ENCODE measurements around the gene SLC2A4.

The SLC2A4 gene

DNA sequence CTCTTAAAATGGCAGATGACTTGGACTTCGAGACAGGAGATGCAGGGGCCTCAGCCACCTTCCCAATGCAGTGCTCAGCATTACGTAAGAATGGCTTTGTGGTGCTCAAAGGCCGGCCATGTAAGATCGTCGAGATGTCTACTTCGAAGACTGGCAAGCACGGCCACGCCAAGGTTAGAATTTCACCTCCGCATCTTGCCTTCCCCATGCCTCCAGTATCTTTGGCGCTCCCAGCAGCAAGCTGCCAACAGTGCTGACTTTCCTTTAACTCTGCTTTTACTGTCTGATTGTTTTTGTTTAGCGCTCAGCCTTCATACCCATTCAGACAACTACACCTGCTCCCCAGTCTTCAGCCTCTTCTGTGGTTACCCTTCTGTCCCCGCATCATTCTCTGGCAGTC, 28.1 kb downstream of the SLC2A4 start:
- H3K27ac ChIP-seq = no peak overlapping the region; the same call in 1 of the 2 replicates
- peaks cover 11% of the 10 kb centered on the region for H3K4me1 ChIP-seq (ENCODE audit: low read depth, poor library complexity, severe bottlenecking)
- H3K9ac ChIP-seq = no peak overlapping the region
- H3K36me3 ChIP-seq (ENCODE audit: insufficient read depth) = no peaks in the 10 kb centered on the region
- no peak overlapping the region for H2AFZ ChIP-seq (ENCODE audit: low read depth)
- no peak for TF ChIP-seq CTCF (conservative IDR thresholded peaks at IDR 0.05; ENCODE audit: low read depth, low read length)
- no peaks in the 10 kb centered on the region for H3K27me3 ChIP-seq (ENCODE audit: insufficient read depth, low read depth)
- H3K79me2 ChIP-seq (ENCODE audit: insufficient read depth, low read depth) = peaks cover 16% of the 10 kb centered on the region; the same call in 1 of the 2 replicates
- H3K4me2 ChIP-seq = peak overlapping the region; percentile 33
- no peaks in the 10 kb centered on the region for H4K20me1 ChIP-seq (ENCODE audit: insufficient read depth)
- H3K4me3 ChIP-seq (IDR thresholded peaks at IDR 0.05; ENCODE audit: insufficient read depth, low read depth, low read length) = no peak overlapping the region

GRCh38 chr17:7311110-7311705, 29.7 kb downstream of the SLC2A4 start:
- no peak overlapping the region for H3K4me3 ChIP-seq (IDR thresholded peaks at IDR 0.05; ENCODE audit: insufficient read depth, low read depth, low read length)
- peaks cover 16% of the 10 kb centered on the region; the same call in 1 of the 2 replicates for H3K79me2 ChIP-seq (ENCODE audit: insufficient read depth, low read depth)
- H3K36me3 ChIP-seq (ENCODE audit: insufficient read depth) = no peaks in the 10 kb centered on the region
- no peak overlapping the region for H3K4me2 ChIP-seq
- H2AFZ ChIP-seq (ENCODE audit: low read depth) = no peak overlapping the region
- no peak overlapping the region for H3K27ac ChIP-seq
- H3K27me3 ChIP-seq (ENCODE audit: insufficient read depth, low read depth) = no peaks in the 10 kb centered on the region
- no peak overlapping the region for H3K9ac ChIP-seq
- peaks cover 11% of the 10 kb centered on the region for H3K4me1 ChIP-seq (ENCODE audit: low read depth, poor library complexity, severe bottlenecking)
- no peaks in the 10 kb centered on the region for H4K20me1 ChIP-seq (ENCODE audit: insufficient read depth)
- no peak for TF ChIP-seq CTCF (conservative IDR thresholded peaks at IDR 0.05; ENCODE audit: low read depth, low read length)

- Histone ChIP-seq H3K9ac (no peak overlapping the region), H3K4me1 (ENCODE audit: low read depth, poor library complexity, severe bottlenecking) (peaks cover 11% of the 10 kb centered on the region), H3K27ac (no peak overlapping the region), H3K36me3 (ENCODE audit: insufficient read depth) (no peaks in the 10 kb centered on the region), H3K27me3 (ENCODE audit: insufficient read depth, low read depth) (no peaks in the 10 kb centered on the region), H2AFZ (ENCODE audit: low read depth) (no peak overlapping the region), H3K4me2 (no peak overlapping the region), H3K4me3 (IDR thresholded peaks at IDR 0.05; ENCODE audit: insufficient read depth, low read depth, low read length) (no peak overlapping the region), H3K79me2 (ENCODE audit: insufficient read depth, low read depth) (peaks cover 16% of the 10 kb centered on the region; the same call in 1 of the 2 replicates), H4K20me1 (ENCODE audit: insufficient read depth) (no peaks in the 10 kb centered on the region)
- no peak for TF ChIP-seq CTCF (conservative IDR thresholded peaks at IDR 0.05; ENCODE audit: low read depth, low read length)
Measured at GRCh38 chr17:7312432-7313087, 31.0 kb downstream of the SLC2A4 start.

GRCh38 chr17:7313088-7313889, 31.8 kb downstream of the SLC2A4 start:
- Histone ChIP-seq H3K4me2 (no peak overlapping the region), H3K9ac (no peak overlapping the region), H3K4me1 (ENCODE audit: low read depth, poor library complexity, severe bottlenecking) (peaks cover 11% of the 10 kb centered on the region), H3K27me3 (ENCODE audit: insufficient read depth, low read depth) (no peaks in the 10 kb centered on the region), H3K36me3 (ENCODE audit: insufficient read depth) (no peaks in the 10 kb centered on the region), H3K27ac (no peak overlapping the region), H3K79me2 (ENCODE audit: insufficient read depth, low read depth) (peaks cover 16% of the 10 kb centered on the region; the same call in 1 of the 2 replicates), H4K20me1 (ENCODE audit: insufficient read depth) (no peaks in the 10 kb centered on the region), H2AFZ (ENCODE audit: low read depth) (no peak overlapping the region), H3K4me3 (IDR thresholded peaks at IDR 0.05; ENCODE audit: insufficient read depth, low read depth, low read length) (no peak overlapping the region)
- no peak for TF ChIP-seq CTCF (conservative IDR thresholded peaks at IDR 0.05; ENCODE audit: low read depth, low read length)
